ENCODE measurements around the gene GPR82. TPM values are rescaled to one million over a fixed set of nuclear protein-coding genes. Genes with fewer than 3 reads are reported as not detected.

The GPR82 gene
- total RNA-seq, 1 donor from 2014 or later = 0.08 TPM

- DNase-seq (ENCODE audit: low spot score) = no peak
- H3K27ac Mint-ChIP-seq = no peak overlapping the region
- H3K36me3 Mint-ChIP-seq (ENCODE audit: low read depth) = peaks cover 3% of the 10 kb centered on the region
- no peaks in the 10 kb centered on the region for H3K27me3 Mint-ChIP-seq (ENCODE audit: insufficient read depth)
- H3K4me3 Mint-ChIP-seq = no peak overlapping the region
- peaks cover 10% of the 10 kb centered on the region for H3K4me1 Mint-ChIP-seq (ENCODE audit: low read depth)
- intact Hi-C loops (cut with micrococcal nuclease) = loop anchor here (5.0 kb wide), 1 partner anchor 244 kb away; no protein-coding TSS in a partner anchor
- no peaks in the 10 kb centered on the region for H3K9me3 Mint-ChIP-seq
These were observed 37.7 kb downstream of the GPR82 start for GRCh38 chrX:41761702-41762101.

GRCh38 chrX:41779030-41779564, 55.1 kb downstream of the GPR82 start:
- no peaks in the 10 kb centered on the region for H3K9me3 Mint-ChIP-seq
- DNase-seq (ENCODE audit: low spot score) = no peak
- H3K27me3 Mint-ChIP-seq (ENCODE audit: insufficient read depth) = no peaks in the 10 kb centered on the region
- intact Hi-C loops (cut with micrococcal nuclease) = no loop called here
- no peaks in the 10 kb centered on the region for H3K4me1 Mint-ChIP-seq (ENCODE audit: low read depth)
- no peak overlapping the region for H3K4me3 Mint-ChIP-seq
- H3K27ac Mint-ChIP-seq = no peak overlapping the region
- H3K36me3 Mint-ChIP-seq (ENCODE audit: low read depth) = no peaks in the 10 kb centered on the region

Other genes starting within 250 kb of the GPR82 start
- gene GPR34, start 35.2 kb upstream of the GPR82 start, total RNA-seq = 0.66 and 1.2 TPM in 2 replicates
- gene CASK, start 199.4 kb downstream of the GPR82 start, total RNA-seq = 17.4 and 30.5 TPM in 2 replicates

All from activated T-helper 1 cell treated with anti-CD3 and anti-CD28 coated beads, Interleukin-12 subunit alpha, Interleukin-12 subunit beta, Interleukin-2, Interleukin-4 antibody, amounts not matched to agents 30 ng/mL and 10 ng/mL and 1 ng/mL, durations not matched to agents 14 hours and 24 hours and 36 hours (primary cell).